Spinal cord (tissue), 10 donors: ENCODE results near the gene KRTAP12-3. TPM values are rescaled to one million over a fixed set of nuclear protein-coding genes. Genes with fewer than 3 reads are reported as not detected.
"Not testable (repeated sequence)": the region's sequence is repeated elsewhere in the genome, so short reads cannot be mapped to it uniquely, and the experiment has no call there.

Source experiments
- DNase-seq, 6 donors: peaks; one replicate each; pipeline versions ENCODE4 v3.0.0 to v3.0.0-alpha.2; 2013 to 2015; ENCODE audit warnings: low spot score in 6 of 6, low read depth in 4 of 6
- H3K27ac ChIP-seq: one replicate; pipeline ENCODE4 v1.5.1; 2013; ENCODE audit warnings: low read depth, low read length, control low read depth
- H3K27me3 ChIP-seq: one replicate; pipeline ENCODE4 v1.6.1; 2013; ENCODE audit warnings: low read length; ENCODE audit not compliant: control insufficient read depth, insufficient read depth
- H3K36me3 ChIP-seq: one replicate; pipeline ENCODE4 v1.6.1; 2013; ENCODE audit warnings: low read length; ENCODE audit not compliant: control insufficient read depth, insufficient read depth
- H3K4me1 ChIP-seq: one replicate; pipeline ENCODE4 v1.6.1; 2013; ENCODE audit warnings: low read length; ENCODE audit not compliant: control insufficient read depth, insufficient read depth
- H3K4me3 ChIP-seq: one replicate; pipeline ENCODE4 v1.5.1; 2013; ENCODE audit warnings: low read depth, low read length, control low read depth
- H3K9me3 ChIP-seq: one replicate; pipeline ENCODE4 v1.6.1; 2013; ENCODE audit warnings: low read length; ENCODE audit not compliant: control insufficient read depth, insufficient read depth
- WGBS: methylation state at CpG from one replicate; pipeline ENCODE4 v1.1.5; 2013; ENCODE audit warnings: missing lambda C conversion rate; ENCODE audit not compliant: insufficient coverage; 5-methylcytosine and 5-hydroxymethylcytosine counted together
- polyA plus RNA-seq, 2 donors: library from polyadenylated mRNA; unstranded; fragments of 120-200 nt; gene quantifications; one replicate each; pipeline ENCODE4 v1.2.1, GENCODE V29; 2013; ENCODE audit not compliant: insufficient read length in 2 of 2
- total RNA-seq, 2 donors: library from RNA; depleted of rRNA in 1 of 2; stranded (reverse); fragments of 120-200 nt in 1 of 2; fragments of >200 nt in 1 of 2; gene quantifications; one replicate each; pipeline versions ENCODE4 v1.2.3 to v1.2.4, GENCODE V29; 2013 to 2014
- donor health status: healthy.

The KRTAP12-3 gene
- total and polyA plus RNA-seq, 4 donors, result not detected

- Histone ChIP-seq H3K27ac (no peak within 1 kb of the TSS), H3K4me1 (peaks cover 3% of the 10 kb centered on the region), H3K27me3 (no peaks in the 10 kb centered on the region), H3K9me3 (peaks cover 9% of the 10 kb centered on the region), H3K36me3 (no peaks in the 10 kb centered on the region), H3K4me3 (no peak within 1 kb of the TSS)
- 68% methylated on average over 7 of the region's 7 CpGs for WGBS
- no peak for DNase-seq
Measured at GRCh38 chr21:44626673-44627143, 31.0 kb upstream of the KRTAP12-3 start, which contains the start of gene KRTAP10-9. Gene KRTAP10-9, plus strand, starts transcription at chr21:44627093. Its CDS starts 79 bp downstream, at chr21:44627172.

GRCh38 chr21:44627181-44627822 is 30.4 kb upstream of the KRTAP12-3 start:
- 72% methylated on average over 15 of the region's 20 CpGs for WGBS
- H3K4me1 ChIP-seq, H3K27me3 ChIP-seq, DNase-seq, H3K27ac ChIP-seq, H3K4me3 ChIP-seq, H3K36me3 ChIP-seq: not testable (repeated sequence)
- H3K9me3 ChIP-seq, result peaks cover 12% of the 10 kb centered on the region

- not testable (repeated sequence) for H3K4me3 ChIP-seq, H3K4me1 ChIP-seq, H3K27me3 ChIP-seq, DNase-seq, H3K36me3 ChIP-seq, H3K27ac ChIP-seq
- H3K9me3 ChIP-seq, result peaks cover 12% of the 10 kb centered on the region
- WGBS, result 48% methylated on average over 10 of the region's 15 CpGs
Measured at GRCh38 chr21:44627831-44628233, 29.9 kb upstream of the KRTAP12-3 start.

- H3K9me3 ChIP-seq, result peaks cover 7% of the 10 kb centered on the region
- WGBS, result 70% methylated on average over 18 of the region's 18 CpGs
- no peak overlapping the region for H3K27ac ChIP-seq
- DNase-seq, result no peak
- no peak overlapping the region for H3K4me3 ChIP-seq
- H3K4me1 ChIP-seq, result peaks cover 3% of the 10 kb centered on the region
- no peaks in the 10 kb centered on the region for H3K36me3 ChIP-seq
- H3K27me3 ChIP-seq, result no peaks in the 10 kb centered on the region
Measured at GRCh38 chr21:44628707-44629391, 28.9 kb upstream of the KRTAP12-3 start.

GRCh38 chr21:44630440-44630839 is 27.3 kb upstream of the KRTAP12-3 start:
- peaks cover 7% of the 10 kb centered on the region for H3K9me3 ChIP-seq
- 80% methylated on average over 2 of the region's 2 CpGs for WGBS
- no peak overlapping the region for H3K27ac ChIP-seq
- H3K4me3 ChIP-seq, result no peak overlapping the region
- DNase-seq, result no peak
- peaks cover 3% of the 10 kb centered on the region for H3K4me1 ChIP-seq
- no peaks in the 10 kb centered on the region for H3K36me3 ChIP-seq
- no peaks in the 10 kb centered on the region for H3K27me3 ChIP-seq

- H3K27ac ChIP-seq, result no peak overlapping the region
- H3K36me3 ChIP-seq, result no peaks in the 10 kb centered on the region
- H3K27me3 ChIP-seq, result no peaks in the 10 kb centered on the region
- peaks cover 5% of the 10 kb centered on the region for H3K4me1 ChIP-seq
- no peak for DNase-seq
- peaks cover 7% of the 10 kb centered on the region for H3K9me3 ChIP-seq
- no peak overlapping the region for H3K4me3 ChIP-seq
- WGBS, result no CpG with 5 or more reads among the region's 1 CpG
Measured at GRCh38 chr21:44632067-44632466, 25.7 kb upstream of the KRTAP12-3 start.

GRCh38 chr21:44636209-44637017 is 21.3 kb upstream of the KRTAP12-3 start:
- no peak for DNase-seq

GRCh38 chr21:44637018-44637850 is 20.5 kb upstream of the KRTAP12-3 start, which contains the start of gene KRTAP10-10:
Gene KRTAP10-10, plus strand, starts transcription at chr21:44637356. Its CDS starts 62 bp downstream, at chr21:44637418.
- Histone ChIP-seq H3K27ac (no peak within 1 kb of the TSS), H3K4me1 (peaks cover 8% of the 10 kb centered on the region), H3K4me3 (no peak within 1 kb of the TSS), H3K27me3 (no peaks in the 10 kb centered on the region), H3K9me3 (peaks cover 2% of the 10 kb centered on the region), H3K36me3 (no peaks in the 10 kb centered on the region)
- DNase-seq, result no peak
- 34% methylated on average over 18 of the region's 21 CpGs for WGBS

More at GRCh38 chr21:44636209-44637017, 21.3 kb upstream of the KRTAP12-3 start:
- Histone ChIP-seq H3K36me3 (no peaks in the 10 kb centered on the region), H3K9me3 (peaks cover 6% of the 10 kb centered on the region), H3K27ac (no peak overlapping the region), H3K4me1 (peaks cover 8% of the 10 kb centered on the region), H3K4me3 (no peak overlapping the region), H3K27me3 (no peaks in the 10 kb centered on the region)
- WGBS, result 85% methylated on average over 12 of the region's 15 CpGs

GRCh38 chr21:44637851-44638348 is 19.8 kb upstream of the KRTAP12-3 start:
- H3K36me3 ChIP-seq, DNase-seq, H3K27me3 ChIP-seq, H3K27ac ChIP-seq, H3K9me3 ChIP-seq, H3K4me1 ChIP-seq, H3K4me3 ChIP-seq: not testable (repeated sequence)
- WGBS, result 58% methylated on average over 3 of the region's 12 CpGs
